ENCODE results near the gene EHD4.

EHD4 gene

GRCh38 chr15:41936649-41937567 is 35.4 kb downstream of the EHD4 start:
- DNase-seq (ENCODE audit: low spot score): no peak

- DNase-seq (ENCODE audit: low spot score): no peak
Measured at GRCh38 chr15:41936155-41936554, 36.2 kb downstream of the EHD4 start.

- DNase-seq (ENCODE audit: low spot score): no peak
Measured at GRCh38 chr15:41935566-41936020, 36.8 kb downstream of the EHD4 start.

GRCh38 chr15:41934843-41935242 is 37.5 kb downstream of the EHD4 start:
- DNase-seq (ENCODE audit: low spot score): peak; percentile 59

GRCh38 chr15:41933771-41934170 is 38.6 kb downstream of the EHD4 start:
- DNase-seq (ENCODE audit: low spot score): no peak

GRCh38 chr15:41933326-41933725 is 39.0 kb downstream of the EHD4 start:
- no peak for DNase-seq (ENCODE audit: low spot score)

- no peak for DNase-seq (ENCODE audit: low spot score)
Measured at GRCh38 chr15:41932511-41933289, 39.7 kb downstream of the EHD4 start.

GRCh38 chr15:41932101-41932500 is 40.3 kb downstream of the EHD4 start:
- DNase-seq (ENCODE audit: low spot score): no peak

- no peak for DNase-seq (ENCODE audit: low spot score)
Measured at GRCh38 chr15:41930867-41931222, 41.5 kb downstream of the EHD4 start.

- DNase-seq (ENCODE audit: low spot score): no peak
Measured at GRCh38 chr15:41930221-41930866, 42.0 kb downstream of the EHD4 start.

GRCh38 chr15:41928637-41929620 is 43.4 kb downstream of the EHD4 start:
- peak; percentile 72 for DNase-seq (ENCODE audit: low spot score)

- no peak for DNase-seq (ENCODE audit: low spot score)
Measured at GRCh38 chr15:41928100-41928499, 44.3 kb downstream of the EHD4 start.

GRCh38 chr15:41927536-41927935 is 44.8 kb downstream of the EHD4 start:
- DNase-seq (ENCODE audit: low spot score): peak; percentile 55

- DNase-seq (ENCODE audit: low spot score): no peak
Measured at GRCh38 chr15:41926185-41927056, 45.9 kb downstream of the EHD4 start.

GRCh38 chr15:41925086-41925608 is 47.2 kb downstream of the EHD4 start:
- DNase-seq (ENCODE audit: low spot score): no peak

GRCh38 chr15:41923401-41923997 is 48.9 kb downstream of the EHD4 start:
- no peak for DNase-seq (ENCODE audit: low spot score)

GRCh38 chr15:41922353-41922752 is 50.0 kb downstream of the EHD4 start:
- no peak for DNase-seq (ENCODE audit: low spot score)

- DNase-seq (ENCODE audit: low spot score): no peak
Measured at GRCh38 chr15:41921639-41922038, 50.7 kb downstream of the EHD4 start.

GRCh38 chr15:41921167-41921566 is 51.2 kb downstream of the EHD4 start:
- no peak for DNase-seq (ENCODE audit: low spot score)
